Panc1 (cell line): ENCODE data around the gene CCR5AS.

Experiments used
- ATAC-seq: fragments of 200-7000 bp; cut with Tn5 transposase; 2 replicates; pipeline ENCODE4 v1.9.1; 2020; ENCODE audit warnings: mild to moderate bottlenecking, moderate library complexity
- BruUV-seq: library from RNA; stranded (reverse); fragments of 400-500 nt; replicated peaks from 2 replicates; lab custom pipeline; 2021; lab: Mats Ljungman, UMichigan
- CTCF ChIA-PET: fragments of 300-600 bp; sonication (Branson Sonifier 250); formaldehyde crosslinking; loops from one replicate; lab custom pipeline; 2022; ENCODE audit warnings: antibody characterized with exemption; lab: Charles Lee
- POLR2A ChIA-PET: fragments of 300-600 bp; sonication (Branson Sonifier 250); formaldehyde crosslinking; loops from one replicate; lab custom pipeline; 2022; ENCODE audit warnings: antibody characterized with exemption; lab: Charles Lee
- DNase-seq: peaks from one replicate; pipeline ENCODE4 v3.0.0-alpha.2; 2010; ENCODE audit warnings: low read depth, low spot score
- H3K27ac ChIP-seq: 2 replicates; pipeline ENCODE4 v1.5.1; 2011; ENCODE audit warnings: mild to moderate bottlenecking, low read length, inconsistent platforms
- H3K27me3 ChIP-seq: fragments of 200-500 bp; sonication (Bioruptor generic); 2 replicates; pipeline ENCODE4 v1.6.0; 2014; ENCODE audit warnings: low read length, inconsistent platforms; ENCODE audit not compliant: control insufficient read depth, insufficient read depth
- H3K36me3 ChIP-seq: fragments of 200-500 bp; sonication (Bioruptor generic); 2 replicates; pipeline ENCODE4 v1.5.1; 2014; ENCODE audit warnings: inconsistent platforms, mild to moderate bottlenecking, low read length, moderate library complexity; ENCODE audit not compliant: control insufficient read depth, insufficient read depth
- H3K4me1 ChIP-seq: 2 replicates; pipeline ENCODE4 v1.5.1; 2011; ENCODE audit warnings: inconsistent platforms, mild to moderate bottlenecking, low read length, moderate library complexity; ENCODE audit not compliant: control insufficient read depth, insufficient read depth
- H3K4me3 ChIP-seq, 2 experiments: 2 replicates each; pipeline ENCODE4 v1.5.1; 2011 to 2012; ENCODE audit warnings: low read depth in 2 of 2, low read length in 2 of 2, mild to moderate bottlenecking in 2 of 2, inconsistent platforms in 1 of 2, moderate library complexity in 1 of 2
- H3K9me3 ChIP-seq: fragments of 200-500 bp; sonication (Bioruptor generic); 2 replicates; pipeline ENCODE4 v1.5.1; 2014; ENCODE audit warnings: low read depth, mild to moderate bottlenecking, inconsistent platforms, low read length, moderate library complexity; ENCODE audit not compliant: control insufficient read depth, insufficient read depth
- POLR2AphosphoS5 ChIP-seq: IDR thresholded peaks from 2 replicates; pipeline ENCODE4 v1.6.1; 2012; ENCODE audit warnings: mild to moderate bottlenecking, low read depth, low read length, moderate library complexity
- REST ChIP-seq, 2 experiments: IDR thresholded peaks; 2 replicates each; pipeline ENCODE4 v1.6.1; 2011 to 2012; ENCODE audit warnings: low read depth in 2 of 2, control low read depth in 1 of 2, low read length in 1 of 2, mild to moderate bottlenecking in 1 of 2, moderate library complexity in 1 of 2; ENCODE audit not compliant: insufficient read depth in 1 of 2
- SIN3A ChIP-seq: IDR thresholded peaks from 2 replicates; pipeline ENCODE4 v1.6.1; 2012; ENCODE audit warnings: low read depth, mild to moderate bottlenecking, low read length, moderate library complexity, borderline replicate concordance; ENCODE audit not compliant: insufficient read depth
- TCF7L2 ChIP-seq: IDR thresholded peaks from 2 replicates; pipeline ENCODE4 v1.6.1; 2011; ENCODE audit warnings: mild to moderate bottlenecking, low read depth, low read length, inconsistent platforms
- in situ Hi-C: cut with HindIII; loops from 2 replicates; pipeline ENCODE4 v1.10.0; 2016; ENCODE audit warnings: low sequenced_read_pairs, low pct_unique_long_range_greater_than_20kb
- intact Hi-C: fragments of 100-400 bp; cut with micrococcal nuclease; formaldehyde crosslinking; loops from one replicate; pipeline ENCODE4 v1.10.0; 2022; ENCODE audit not compliant: unreplicated experiment
- TF ChIP-seq, protein P1 (sequence below): fragments of 450-650 bp; IDR thresholded peaks from 2 replicates; pipeline ENCODE4 v1.5.1; 2017; ENCODE audit warnings: mild to moderate bottlenecking

CCR5AS gene

DNA sequence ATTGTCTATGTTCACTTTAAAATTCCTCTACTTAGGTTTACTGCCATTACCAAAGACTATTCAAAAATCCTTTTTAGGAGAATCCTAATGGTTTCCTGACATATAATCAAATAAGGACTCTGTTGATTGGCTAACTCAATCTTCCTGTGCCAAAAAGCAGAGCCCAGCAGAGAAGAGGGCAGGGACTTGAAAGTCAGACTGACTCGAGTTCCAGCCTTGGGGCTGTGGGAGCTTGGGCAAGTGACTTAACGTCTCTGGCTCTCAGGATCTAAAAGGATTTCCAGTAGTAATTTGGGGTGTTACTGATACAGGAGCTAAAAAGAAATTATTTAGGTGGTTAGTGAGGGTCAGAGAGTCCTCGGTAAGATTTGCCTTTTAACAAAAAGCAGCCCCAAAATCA lies 25.2 kb downstream of the CCR5AS start:
- in situ Hi-C loops (no loop called here), intact Hi-C loops (no loop called here)
- ChIA-PET POLR2A (interaction anchor here (0.5 kb wide), 1 partner anchor 60 kb away, joined by 5 read pairs; no protein-coding TSS in a partner anchor), CTCF (no interaction called here)
- BruUV-seq: no TSS peak
- Histone ChIP-seq H3K4me1 (no peaks in the 10 kb centered on the region), H3K4me3 (no peak overlapping the region), H3K9me3 (no peaks in the 10 kb centered on the region), H3K27ac (no peak overlapping the region), H3K36me3 (no peaks in the 10 kb centered on the region), H3K27me3 (no peaks in the 10 kb centered on the region; the same call in 1 of the 2 replicates)
- TF ChIP-seq, protein P1, sequence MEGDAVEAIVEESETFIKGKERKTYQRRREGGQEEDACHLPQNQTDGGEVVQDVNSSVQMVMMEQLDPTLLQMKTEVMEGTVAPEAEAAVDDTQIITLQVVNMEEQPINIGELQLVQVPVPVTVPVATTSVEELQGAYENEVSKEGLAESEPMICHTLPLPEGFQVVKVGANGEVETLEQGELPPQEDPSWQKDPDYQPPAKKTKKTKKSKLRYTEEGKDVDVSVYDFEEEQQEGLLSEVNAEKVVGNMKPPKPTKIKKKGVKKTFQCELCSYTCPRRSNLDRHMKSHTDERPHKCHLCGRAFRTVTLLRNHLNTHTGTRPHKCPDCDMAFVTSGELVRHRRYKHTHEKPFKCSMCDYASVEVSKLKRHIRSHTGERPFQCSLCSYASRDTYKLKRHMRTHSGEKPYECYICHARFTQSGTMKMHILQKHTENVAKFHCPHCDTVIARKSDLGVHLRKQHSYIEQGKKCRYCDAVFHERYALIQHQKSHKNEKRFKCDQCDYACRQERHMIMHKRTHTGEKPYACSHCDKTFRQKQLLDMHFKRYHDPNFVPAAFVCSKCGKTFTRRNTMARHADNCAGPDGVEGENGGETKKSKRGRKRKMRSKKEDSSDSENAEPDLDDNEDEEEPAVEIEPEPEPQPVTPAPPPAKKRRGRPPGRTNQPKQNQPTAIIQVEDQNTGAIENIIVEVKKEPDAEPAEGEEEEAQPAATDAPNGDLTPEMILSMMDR: no peak
- TF ChIP-seq POLR2AphosphoS5 (no peak), SIN3A (no peak), REST (IDR thresholded peaks at IDR 0.05; ENCODE audit: insufficient read depth in 1 of 2, low read depth in 2 of 2, low read length in 1 of 2) (no peak), TCF7L2 (no peak)
- ATAC-seq (no peak), DNase-seq (no peak)

GRCh38 chr3:46380471-46381221 lies 26.2 kb downstream of the CCR5AS start:
- ATAC-seq: no peak
- intact Hi-C loops: no loop called here
- Histone ChIP-seq H3K9me3 (no peaks in the 10 kb centered on the region), H3K4me3 (no peak overlapping the region), H3K36me3 (no peaks in the 10 kb centered on the region), H3K4me1 (no peaks in the 10 kb centered on the region), H3K27ac (no peak overlapping the region), H3K27me3 (no peaks in the 10 kb centered on the region; the same call in 1 of the 2 replicates)
- TF ChIP-seq REST (IDR thresholded peaks at IDR 0.05; ENCODE audit: insufficient read depth in 1 of 2, low read depth in 2 of 2, low read length in 1 of 2) (no peak), POLR2AphosphoS5 (no peak), SIN3A (no peak), TCF7L2 (no peak)
- TF ChIP-seq, protein P1: no peak
- DNase-seq: no peak
- ChIA-PET POLR2A (no interaction called here), CTCF (no interaction called here)
- in situ Hi-C loops: no loop called here
- no TSS peak for BruUV-seq
